ENCODE measurements around the gene ANKRD40.

DNA sequence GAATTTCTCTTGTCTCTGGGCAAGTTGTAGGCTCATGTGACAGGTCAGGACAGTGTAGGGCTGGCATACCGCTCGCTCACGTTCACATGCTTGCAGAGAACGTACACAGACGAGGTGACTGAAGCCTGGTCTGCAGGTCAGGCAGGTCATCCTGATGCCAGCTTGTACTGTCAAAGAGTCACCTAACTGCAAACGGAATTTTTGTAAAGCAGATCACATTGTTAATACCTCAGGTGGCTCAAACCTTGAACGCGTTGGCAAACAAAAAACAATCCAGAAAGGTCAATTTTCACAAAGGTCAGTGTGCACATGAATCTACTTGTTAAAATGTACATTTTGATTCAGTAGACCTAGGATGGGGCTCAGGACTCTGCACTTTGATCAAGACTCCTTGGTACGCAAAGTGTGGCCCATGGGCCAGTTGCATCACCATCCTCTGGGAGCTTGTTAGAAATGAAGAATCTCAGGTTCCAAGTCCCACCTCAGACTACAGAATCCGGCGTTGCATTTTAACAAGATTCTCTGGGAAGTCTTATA lies 28.6 kb downstream of the ANKRD40 start:
- TF ChIP-seq, protein P1, sequence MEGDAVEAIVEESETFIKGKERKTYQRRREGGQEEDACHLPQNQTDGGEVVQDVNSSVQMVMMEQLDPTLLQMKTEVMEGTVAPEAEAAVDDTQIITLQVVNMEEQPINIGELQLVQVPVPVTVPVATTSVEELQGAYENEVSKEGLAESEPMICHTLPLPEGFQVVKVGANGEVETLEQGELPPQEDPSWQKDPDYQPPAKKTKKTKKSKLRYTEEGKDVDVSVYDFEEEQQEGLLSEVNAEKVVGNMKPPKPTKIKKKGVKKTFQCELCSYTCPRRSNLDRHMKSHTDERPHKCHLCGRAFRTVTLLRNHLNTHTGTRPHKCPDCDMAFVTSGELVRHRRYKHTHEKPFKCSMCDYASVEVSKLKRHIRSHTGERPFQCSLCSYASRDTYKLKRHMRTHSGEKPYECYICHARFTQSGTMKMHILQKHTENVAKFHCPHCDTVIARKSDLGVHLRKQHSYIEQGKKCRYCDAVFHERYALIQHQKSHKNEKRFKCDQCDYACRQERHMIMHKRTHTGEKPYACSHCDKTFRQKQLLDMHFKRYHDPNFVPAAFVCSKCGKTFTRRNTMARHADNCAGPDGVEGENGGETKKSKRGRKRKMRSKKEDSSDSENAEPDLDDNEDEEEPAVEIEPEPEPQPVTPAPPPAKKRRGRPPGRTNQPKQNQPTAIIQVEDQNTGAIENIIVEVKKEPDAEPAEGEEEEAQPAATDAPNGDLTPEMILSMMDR (IDR thresholded peaks at IDR 0.05; ENCODE audit: insufficient read depth, low read length, poor library complexity, severe bottlenecking) = no peak
- TF ChIP-seq EZH2phosphoT487 (conservative IDR thresholded peaks at IDR 0.05; ENCODE audit: low read length) = no peak

Data from SU-DHL-6 (cell line).